SK-N-SH treated with all-trans-retinoic acid at 6 μM for 48 hours (cell line): Measurements from ENCODE around the gene NDRG3.

Source experiments
- ARNTL ChIP-seq: fragments of 450-650 bp; formaldehyde crosslinking; IDR thresholded peaks from 2 replicates; pipeline ENCODE4 v1.5.0; 2020; ENCODE audit warnings: low read depth, mild to moderate bottlenecking, moderate library complexity, borderline replicate concordance
- ESRRG ChIP-seq: fragments of 250-450 bp; sonication (Bioruptor Pico); IDR thresholded peaks from 2 replicates; pipeline ENCODE4 v1.6.1; 2021; ENCODE audit warnings: mild to moderate bottlenecking
- RARB ChIP-seq: fragments of 250-450 bp; sonication (Bioruptor Pico); IDR thresholded peaks from 2 replicates; pipeline ENCODE4 v1.8.0; 2021; ENCODE audit warnings: mild to moderate bottlenecking, moderate library complexity
- ZFP3 ChIP-seq: fragments of 250-450 bp; sonication (Bioruptor Pico); IDR thresholded peaks from 2 replicates; pipeline ENCODE4 v1.5.0; 2020; ENCODE audit warnings: mild to moderate bottlenecking, moderate library complexity
- ZNF565 ChIP-seq: fragments of 450-650 bp; formaldehyde crosslinking; conservative IDR thresholded peaks from 2 replicates; pipeline ENCODE4 v1.5.0; 2020; ENCODE audit warnings: low read depth, mild to moderate bottlenecking, moderate library complexity
- ZNF8 ChIP-seq: fragments of 450-650 bp; formaldehyde crosslinking; IDR thresholded peaks from 2 replicates; pipeline ENCODE4 v1.5.0; 2020; ENCODE audit warnings: mild to moderate bottlenecking, moderate library complexity
- TF ChIP-seq, protein P1 (sequence below): fragments of 250-450 bp; sonication (Bioruptor Pico); IDR thresholded peaks from 2 replicates; pipeline ENCODE4 v1.5.0; 2020; ENCODE audit warnings: mild to moderate bottlenecking, moderate library complexity

DNA sequence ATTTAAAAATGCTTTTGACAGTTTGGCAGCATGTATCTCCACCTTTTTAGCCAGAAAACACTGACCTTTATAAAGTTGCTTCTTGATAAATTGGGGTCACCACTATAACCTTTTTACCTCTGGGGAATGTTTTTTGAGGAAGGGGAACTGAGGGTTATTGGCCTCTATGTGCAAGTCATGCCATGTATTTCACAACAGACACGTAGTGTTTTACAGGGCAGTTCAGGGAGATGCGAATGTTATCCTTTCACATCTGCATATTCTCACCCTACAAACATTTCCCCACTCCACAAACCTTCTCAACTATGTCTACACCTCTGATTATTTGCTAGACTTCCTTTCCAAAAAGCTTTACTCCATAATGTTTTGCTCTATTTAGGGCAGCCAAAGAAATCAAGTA, 82.9 kb downstream of the NDRG3 start:
- TF ChIP-seq ESRRG (no peak), ZNF565 (no peak), ZFP3 (no peak), ARNTL (CRISPR knock-in tag) (no peak), RARB (no peak), ZNF8 (CRISPR knock-in tag) (no peak)
- TF ChIP-seq, protein P1, sequence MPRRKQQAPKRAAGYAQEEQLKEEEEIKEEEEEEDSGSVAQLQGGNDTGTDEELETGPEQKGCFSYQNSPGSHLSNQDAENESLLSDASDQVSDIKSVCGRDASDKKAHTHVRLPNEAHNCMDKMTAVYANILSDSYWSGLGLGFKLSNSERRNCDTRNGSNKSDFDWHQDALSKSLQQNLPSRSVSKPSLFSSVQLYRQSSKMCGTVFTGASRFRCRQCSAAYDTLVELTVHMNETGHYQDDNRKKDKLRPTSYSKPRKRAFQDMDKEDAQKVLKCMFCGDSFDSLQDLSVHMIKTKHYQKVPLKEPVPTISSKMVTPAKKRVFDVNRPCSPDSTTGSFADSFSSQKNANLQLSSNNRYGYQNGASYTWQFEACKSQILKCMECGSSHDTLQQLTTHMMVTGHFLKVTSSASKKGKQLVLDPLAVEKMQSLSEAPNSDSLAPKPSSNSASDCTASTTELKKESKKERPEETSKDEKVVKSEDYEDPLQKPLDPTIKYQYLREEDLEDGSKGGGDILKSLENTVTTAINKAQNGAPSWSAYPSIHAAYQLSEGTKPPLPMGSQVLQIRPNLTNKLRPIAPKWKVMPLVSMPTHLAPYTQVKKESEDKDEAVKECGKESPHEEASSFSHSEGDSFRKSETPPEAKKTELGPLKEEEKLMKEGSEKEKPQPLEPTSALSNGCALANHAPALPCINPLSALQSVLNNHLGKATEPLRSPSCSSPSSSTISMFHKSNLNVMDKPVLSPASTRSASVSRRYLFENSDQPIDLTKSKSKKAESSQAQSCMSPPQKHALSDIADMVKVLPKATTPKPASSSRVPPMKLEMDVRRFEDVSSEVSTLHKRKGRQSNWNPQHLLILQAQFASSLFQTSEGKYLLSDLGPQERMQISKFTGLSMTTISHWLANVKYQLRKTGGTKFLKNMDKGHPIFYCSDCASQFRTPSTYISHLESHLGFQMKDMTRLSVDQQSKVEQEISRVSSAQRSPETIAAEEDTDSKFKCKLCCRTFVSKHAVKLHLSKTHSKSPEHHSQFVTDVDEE (CRISPR knock-in tag), result no peak
